ENCODE results near the gene DGKQ. TPM values are rescaled to one million over a fixed set of nuclear protein-coding genes. Genes with fewer than 3 reads are reported as not detected.
A peak's percentile ranks its signal among the peaks of the same experiment; 100 is the strongest.

Gene DGKQ
- total and polyA plus RNA-seq, 2 donors (not counting 3 experiments of a cell fraction or from before 2014, with no cell fraction given), result 15.8 to 20.2 TPM

- no peaks in the 10 kb centered on the region for H4K20me1 ChIP-seq (replicated peaks; ENCODE audit: control insufficient read depth, extremely low read depth, insufficient read depth, low read length)
- peak overlapping the region; percentile 52 to 85 (median 66) for H3K4me3 ChIP-seq (replicated peaks in 1 of 3; ENCODE audit: insufficient read depth in 1 of 3, low read depth in 1 of 3, low read length in 3 of 3)
- FAIRE-seq (no peak), DNase-seq (ENCODE audit: low read depth, low spot score) (peak; percentile 48)
- H3K4me2 ChIP-seq (ENCODE audit: insufficient read depth, low read length), result peak overlapping the region; percentile 47
- intact Hi-C loops (cut with micrococcal nuclease), result loop anchor here (1.0 kb wide), 1 partner anchor 31 kb away; no protein-coding TSS in a partner anchor
- peaks cover 3% of the 10 kb centered on the region for H3K79me2 ChIP-seq (ENCODE audit: control insufficient read depth, insufficient read depth, low read length)
- BruUV-seq (replicated peaks), result no TSS peak
- ChIA-PET POLR2A (no interaction called here), CTCF (no interaction called here)
- dilution Hi-C loops (cut with MboI; ENCODE audit: extremely low pct_ligation_motif_present, low sequenced_read_pairs), result no loop called here
- H3K27ac ChIP-seq (ENCODE audit: insufficient read depth, low read depth, low read length), result no peak overlapping the region
- peak overlapping the region; percentile 6 for H2AFZ ChIP-seq (ENCODE audit: low read depth, low read length)
- H3K9me3 ChIP-seq (replicated peaks; ENCODE audit: control insufficient read depth, insufficient read depth, low read length), result no peaks in the 10 kb centered on the region
- H3K36me3 ChIP-seq (ENCODE audit: control insufficient read depth in 2 of 2, extremely low read depth in 1 of 2, insufficient read depth in 2 of 2, low read length in 2 of 2), result peaks cover 0 to 2% of the 10 kb centered on the region in 2 experiments
- H3K27me3 ChIP-seq (ENCODE audit: control insufficient read depth in 2 of 2, insufficient read depth in 2 of 2, low read length in 2 of 2), result peaks cover 13 to 16% of the 10 kb centered on the region in 2 experiments
- H3K9me1 ChIP-seq (replicated peaks; ENCODE audit: control insufficient read depth, extremely low read depth, insufficient read depth, low read length), result no peaks in the 10 kb centered on the region
- TF ChIP-seq EZH2 (IDR thresholded peaks at IDR 0.05; ENCODE audit: borderline replicate concordance, low read depth, low read length, severe bottlenecking) (no peak), FOS (IDR thresholded peaks at IDR 0.05; ENCODE audit: borderline replicate concordance, insufficient read depth, low read length) (no peak), GATA2 (IDR thresholded peaks at IDR 0.05; ENCODE audit: insufficient read depth, insufficient read length, low read depth, low read length) (no peak), MYC (IDR thresholded peaks at IDR 0.05; ENCODE audit: low read depth, low read length) (no peak), JUN (IDR thresholded peaks at IDR 0.05; ENCODE audit: borderline replicate concordance, insufficient read depth, insufficient read length, low read depth) (no peak), POLR2AphosphoS5 (IDR thresholded peaks at IDR 0.05; ENCODE audit: insufficient read depth, low read depth, low read length) (peak; percentile 56)
- TF ChIP-seq, protein P1, sequence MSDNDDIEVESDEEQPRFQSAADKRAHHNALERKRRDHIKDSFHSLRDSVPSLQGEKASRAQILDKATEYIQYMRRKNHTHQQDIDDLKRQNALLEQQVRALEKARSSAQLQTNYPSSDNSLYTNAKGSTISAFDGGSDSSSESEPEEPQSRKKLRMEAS (IDR thresholded peaks at IDR 0.05; ENCODE audit: insufficient read depth, insufficient read length), result no peak
- TF ChIP-seq, protein P2, sequence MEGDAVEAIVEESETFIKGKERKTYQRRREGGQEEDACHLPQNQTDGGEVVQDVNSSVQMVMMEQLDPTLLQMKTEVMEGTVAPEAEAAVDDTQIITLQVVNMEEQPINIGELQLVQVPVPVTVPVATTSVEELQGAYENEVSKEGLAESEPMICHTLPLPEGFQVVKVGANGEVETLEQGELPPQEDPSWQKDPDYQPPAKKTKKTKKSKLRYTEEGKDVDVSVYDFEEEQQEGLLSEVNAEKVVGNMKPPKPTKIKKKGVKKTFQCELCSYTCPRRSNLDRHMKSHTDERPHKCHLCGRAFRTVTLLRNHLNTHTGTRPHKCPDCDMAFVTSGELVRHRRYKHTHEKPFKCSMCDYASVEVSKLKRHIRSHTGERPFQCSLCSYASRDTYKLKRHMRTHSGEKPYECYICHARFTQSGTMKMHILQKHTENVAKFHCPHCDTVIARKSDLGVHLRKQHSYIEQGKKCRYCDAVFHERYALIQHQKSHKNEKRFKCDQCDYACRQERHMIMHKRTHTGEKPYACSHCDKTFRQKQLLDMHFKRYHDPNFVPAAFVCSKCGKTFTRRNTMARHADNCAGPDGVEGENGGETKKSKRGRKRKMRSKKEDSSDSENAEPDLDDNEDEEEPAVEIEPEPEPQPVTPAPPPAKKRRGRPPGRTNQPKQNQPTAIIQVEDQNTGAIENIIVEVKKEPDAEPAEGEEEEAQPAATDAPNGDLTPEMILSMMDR (IDR thresholded peaks at IDR 0.05; ENCODE audit: extremely low read depth in 1 of 2, insufficient read depth in 1 of 2, low read depth in 1 of 2, low read length in 2 of 2), result no peak
- peak overlapping the region; percentile 49 for H3K9ac ChIP-seq (replicated peaks; ENCODE audit: extremely low read depth, insufficient read depth, low read length)
- H3K4me1 ChIP-seq (ENCODE audit: control insufficient read depth, extremely low read depth, insufficient read depth, low read length), result peaks cover 9% of the 10 kb centered on the region
Measured at GRCh38 chr4:1012034-1012739, 38.8 kb upstream of the DGKQ start.

Measured in endothelial cell of umbilical vein (primary cell).